ENCODE results near the gene TJP2.

Gene TJP2

GRCh38 chr9:69237702-69238295 is 63.7 kb downstream of the TJP2 start:
- no peak for DNase-seq

- DNase-seq: no peak
Measured at GRCh38 chr9:69243116-69243515, 69.0 kb downstream of the TJP2 start.

DNA sequence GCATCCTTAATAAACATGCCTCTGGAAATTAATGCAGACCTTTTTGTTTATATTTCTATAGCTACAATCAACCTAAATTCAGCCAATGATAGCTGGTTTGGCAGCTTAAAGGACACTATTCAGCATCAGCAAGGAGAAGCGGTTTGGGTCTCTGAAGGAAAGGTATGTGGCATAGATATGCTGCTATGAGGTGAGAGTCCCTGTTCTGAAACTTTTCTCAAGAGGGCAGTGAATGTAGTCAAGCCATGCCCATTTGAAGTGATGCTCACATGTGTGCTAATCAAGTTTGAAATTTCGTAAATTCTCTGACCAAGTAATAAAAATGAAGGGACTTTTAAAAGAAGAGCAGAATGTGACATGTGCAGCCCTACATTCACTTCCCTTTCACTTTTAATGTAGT is 72.6 kb downstream of the TJP2 start:
- no peak for DNase-seq

DNA sequence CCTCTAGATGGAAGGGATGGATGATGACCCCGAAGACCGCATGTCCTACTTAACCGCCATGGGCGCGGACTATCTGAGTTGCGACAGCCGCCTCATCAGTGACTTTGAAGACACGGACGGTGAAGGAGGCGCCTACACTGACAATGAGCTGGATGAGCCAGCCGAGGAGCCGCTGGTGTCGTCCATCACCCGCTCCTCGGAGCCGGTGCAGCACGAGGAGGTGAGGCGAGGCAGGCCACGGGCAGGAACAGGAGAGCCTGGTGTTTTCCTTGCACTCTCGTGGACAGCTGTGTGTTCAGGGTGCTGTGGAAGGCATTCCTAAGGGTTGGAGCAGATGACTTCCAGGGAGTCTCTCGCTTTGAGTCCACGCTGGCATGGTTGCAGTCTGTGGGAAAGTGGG is 73.9 kb downstream of the TJP2 start:
- DNase-seq: no peak

- no peak for DNase-seq
Measured at GRCh38 chr9:69249337-69249736, 75.3 kb downstream of the TJP2 start.

- no peak for DNase-seq
Measured at GRCh38 chr9:69250681-69251080, 76.6 kb downstream of the TJP2 start.

- no peak for DNase-seq
Measured at GRCh38 chr9:69252436-69252835, 78.4 kb downstream of the TJP2 start.

DNA sequence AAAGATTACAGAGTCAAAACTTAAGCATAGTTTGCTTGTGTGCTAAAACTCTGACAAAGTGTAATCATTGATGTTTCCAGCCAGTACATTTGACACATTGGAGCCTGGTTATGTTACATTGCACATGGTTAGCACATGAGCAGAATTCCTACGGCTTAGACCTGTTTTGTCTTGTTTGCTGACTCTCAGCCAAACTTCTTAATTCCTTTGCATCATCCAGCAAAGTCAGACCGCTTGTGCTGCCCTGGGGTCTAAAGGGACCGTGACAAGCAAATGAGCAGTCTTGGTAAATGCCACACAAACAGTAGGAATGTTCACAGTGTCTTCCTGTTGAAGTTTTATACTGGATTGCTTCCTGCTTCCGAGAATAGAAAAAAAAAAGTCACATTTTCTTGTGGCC is 79.0 kb downstream of the TJP2 start:
- no peak for DNase-seq

GRCh38 chr9:69254223-69254622 is 80.1 kb downstream of the TJP2 start:
- DNase-seq: no peak

DNA sequence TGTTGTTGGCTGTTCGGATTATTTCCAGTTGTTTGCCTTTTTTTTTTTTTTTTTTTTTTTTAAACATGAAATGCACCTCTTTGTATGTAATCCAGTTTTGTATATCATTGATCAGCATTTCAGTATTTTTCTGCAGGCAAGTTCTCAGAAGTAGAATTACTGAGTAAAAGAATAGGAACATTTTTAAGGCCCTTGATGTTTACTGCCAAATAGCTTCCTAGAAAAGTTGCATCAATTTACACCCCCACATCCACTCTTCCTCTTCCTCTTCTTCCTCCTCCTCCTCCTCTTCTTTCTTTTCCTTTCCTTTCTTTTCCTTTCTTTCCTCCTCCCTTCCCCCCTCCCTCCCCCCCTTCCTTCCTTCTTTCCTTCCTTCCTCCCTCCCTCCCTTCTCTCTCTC is 81.5 kb downstream of the TJP2 start:
- no peak for DNase-seq

DNA sequence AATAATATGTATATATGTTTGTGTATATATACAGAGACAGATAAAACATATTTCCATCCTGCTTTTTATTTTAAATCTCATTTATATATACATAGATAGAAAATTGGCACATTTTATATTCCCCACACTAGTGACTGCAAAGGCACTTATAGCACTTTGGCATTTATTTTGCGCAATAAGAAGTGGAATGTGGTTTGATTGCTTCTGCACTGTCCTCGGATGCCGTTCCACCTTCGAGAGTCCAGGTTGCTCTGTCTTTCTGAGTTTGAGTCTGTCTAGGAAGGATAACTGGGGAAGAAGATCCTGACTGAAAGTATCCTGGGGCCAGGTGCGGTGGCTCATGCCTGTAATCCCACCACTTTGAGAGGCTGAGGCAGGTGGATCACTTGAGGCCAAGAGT is 84.5 kb downstream of the TJP2 start:
- DNase-seq: no peak

- DNase-seq: no peak
Measured at GRCh38 chr9:69260161-69260560, 86.1 kb downstream of the TJP2 start.

GRCh38 chr9:69261636-69262035 is 87.6 kb downstream of the TJP2 start:
- no peak for DNase-seq

DNA sequence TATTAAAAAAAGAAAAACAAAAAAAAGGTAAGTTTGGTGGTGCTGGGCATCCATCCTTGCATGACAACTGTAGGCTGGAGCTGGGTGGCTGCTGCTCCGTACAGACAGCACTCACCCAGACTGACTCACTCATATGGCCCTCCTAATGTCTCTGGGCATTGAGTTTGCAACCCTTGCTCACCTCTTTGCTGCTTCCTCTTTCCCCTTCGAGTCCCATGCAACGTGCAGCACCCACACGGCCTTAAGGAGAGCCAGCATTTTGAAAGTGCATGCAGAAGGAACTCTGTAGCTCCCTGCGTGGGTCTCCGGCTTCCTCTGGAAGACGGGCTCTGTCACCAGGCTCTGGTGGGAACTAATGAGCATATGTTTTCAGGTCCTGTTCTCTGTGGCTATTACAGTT is 90.4 kb downstream of the TJP2 start:
- no peak for DNase-seq

DNA sequence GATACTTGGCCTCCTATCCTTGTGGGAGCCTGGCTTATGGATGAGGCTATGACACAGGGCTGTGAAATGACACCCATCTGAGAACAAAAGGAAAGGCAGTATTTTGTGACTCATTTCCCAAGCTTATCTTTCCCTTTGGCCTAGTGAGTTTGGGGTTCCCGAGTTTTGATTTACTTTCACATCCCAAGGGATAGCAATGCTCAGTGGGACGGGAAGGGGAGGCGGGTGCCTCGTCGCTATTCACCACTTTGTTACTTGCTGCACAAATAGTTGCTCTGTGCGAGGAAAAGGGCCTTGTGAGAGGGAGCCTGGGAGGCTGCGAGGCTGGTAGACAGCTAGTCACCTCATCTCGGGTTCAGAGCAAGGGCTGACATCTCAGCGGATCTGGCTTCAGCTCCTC is 91.8 kb downstream of the TJP2 start:
- no peak for DNase-seq

- no peak for DNase-seq
Measured at GRCh38 chr9:69272212-69272611, 98.1 kb downstream of the TJP2 start.

GRCh38 chr9:69273161-69273560 is 99.1 kb downstream of the TJP2 start:
- no peak for DNase-seq

- DNase-seq: no peak
Measured at GRCh38 chr9:69276775-69277174, 102.7 kb downstream of the TJP2 start.

- DNase-seq: no peak
Measured at GRCh38 chr9:69279084-69279731, 105.1 kb downstream of the TJP2 start.

DNA sequence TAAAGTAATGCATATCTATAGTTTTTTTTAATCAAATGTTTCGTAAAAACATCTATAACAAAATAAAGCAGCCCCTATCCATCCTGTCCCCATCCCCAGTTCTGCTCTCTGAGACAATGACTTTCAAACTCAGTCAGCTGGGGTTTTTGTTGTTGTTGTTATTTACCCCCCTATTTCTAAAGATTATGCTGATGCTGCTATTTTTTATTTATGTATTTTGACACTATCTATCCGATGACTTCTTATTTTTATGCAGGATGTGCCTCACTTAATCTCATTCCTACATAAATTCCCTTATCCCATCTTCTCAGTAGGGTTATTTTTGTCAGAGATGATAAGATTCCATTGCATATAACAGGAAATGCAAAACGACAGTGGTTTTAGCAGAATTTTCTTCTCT is 105.7 kb downstream of the TJP2 start:
- DNase-seq: no peak

- no peak for DNase-seq
Measured at GRCh38 chr9:69283003-69283402, 108.9 kb downstream of the TJP2 start.

DNA sequence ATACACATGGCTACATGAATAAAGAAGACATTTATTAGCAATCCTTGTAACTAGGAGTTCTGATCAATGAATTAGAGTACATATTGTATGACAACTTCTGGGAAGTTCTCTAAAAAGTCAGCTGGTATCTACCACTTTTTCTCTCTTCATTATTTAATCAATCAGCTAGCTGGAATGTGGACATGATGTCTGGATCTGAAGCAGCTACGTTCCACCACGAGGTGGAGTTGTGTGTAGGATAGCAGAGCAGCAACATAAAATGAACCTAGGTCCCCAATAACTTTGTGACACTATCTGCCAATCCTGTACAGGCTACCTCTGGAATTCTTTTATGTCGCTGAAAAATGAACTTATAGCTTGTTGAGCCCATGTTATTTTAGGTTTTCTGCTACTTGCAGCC is 118.0 kb downstream of the TJP2 start:
- no peak for DNase-seq

GRCh38 chr9:69293156-69293555 is 119.1 kb downstream of the TJP2 start:
- DNase-seq: no peak

- no peak for DNase-seq
Measured at GRCh38 chr9:69295872-69296552, 121.9 kb downstream of the TJP2 start.

Measured in T-helper 9 cell (primary cell).